Measurements from ENCODE around the gene PLXNB2.
"Not testable (repeated sequence)": the region's sequence is repeated elsewhere in the genome, so short reads cannot be mapped to it uniquely, and the experiment has no call there.

The PLXNB2 gene

DNA sequence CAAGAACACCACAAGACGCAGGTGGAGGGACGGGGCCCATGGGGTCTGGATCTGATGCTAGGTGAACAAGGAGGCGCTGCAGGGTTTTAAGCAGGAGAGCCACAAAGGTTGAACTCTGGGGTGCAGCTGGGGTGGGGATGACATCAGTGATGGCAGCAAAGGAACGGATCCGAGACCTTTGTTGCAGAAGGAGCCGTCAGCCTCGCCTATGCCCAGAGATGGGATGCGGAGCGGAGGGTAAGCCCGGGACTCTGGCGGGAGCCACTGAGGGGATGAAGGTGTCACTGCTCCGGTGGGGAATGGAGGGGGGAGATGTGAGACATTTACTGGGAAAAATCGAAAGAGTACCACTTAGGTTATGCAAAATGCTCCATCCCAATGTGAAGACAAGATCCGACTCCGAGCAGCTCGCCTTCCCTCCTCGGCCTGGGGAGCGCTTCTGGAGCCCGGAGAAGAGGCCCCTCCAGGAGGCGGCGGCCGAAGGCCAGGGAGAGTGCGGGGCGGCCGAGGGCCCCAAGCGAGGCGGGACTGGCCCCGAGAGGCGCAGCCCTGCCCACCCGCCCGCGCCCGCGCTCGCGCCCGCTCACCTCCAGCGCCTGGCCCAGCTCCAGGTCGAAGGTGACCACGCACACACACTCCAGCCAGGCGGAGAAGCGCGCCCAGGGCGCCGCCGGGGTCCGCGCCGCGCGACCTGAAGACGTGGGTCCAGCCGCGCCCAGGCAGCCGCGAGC is 18.9 kb upstream of the PLXNB2 start:
- no peak for DNase-seq

DNA sequence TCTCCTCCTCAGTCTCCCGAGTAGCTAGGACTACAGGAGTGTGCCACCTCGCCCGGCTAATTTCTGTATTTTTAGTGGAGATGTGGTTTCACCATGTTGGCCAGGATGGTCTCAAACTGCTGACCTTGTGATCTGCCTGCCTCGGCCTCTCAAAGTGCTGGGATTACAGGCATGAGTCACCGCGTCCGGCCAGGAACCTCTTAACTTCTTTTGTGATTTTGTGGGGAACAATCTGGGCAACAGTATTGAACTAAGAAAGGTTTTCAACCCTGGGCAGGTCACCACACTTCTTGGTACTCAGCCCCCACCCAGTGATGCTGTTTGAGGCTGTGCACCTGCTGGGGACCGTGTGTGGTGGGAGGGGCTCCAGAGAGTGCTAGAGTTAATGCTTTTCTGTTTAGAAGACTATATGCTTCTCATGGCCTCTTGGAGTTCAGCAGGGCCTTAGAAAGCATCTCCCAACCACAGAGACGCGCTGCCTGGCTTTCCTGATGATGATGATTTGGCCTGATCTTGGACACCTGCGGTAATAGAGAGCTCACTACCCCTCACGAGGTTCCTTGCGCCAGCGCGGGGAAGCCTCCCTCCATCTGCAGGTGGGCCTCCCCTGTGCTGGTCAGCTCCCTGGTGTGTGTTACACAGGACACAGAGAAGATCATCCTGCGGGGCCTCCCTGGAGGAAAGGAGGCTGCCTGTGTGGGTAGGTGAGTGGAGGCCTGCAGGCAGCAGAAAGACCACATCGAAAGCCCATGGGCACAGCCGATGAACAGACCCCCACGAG is 18.2 kb upstream of the PLXNB2 start:
- peak; percentile 49 for DNase-seq

DNA sequence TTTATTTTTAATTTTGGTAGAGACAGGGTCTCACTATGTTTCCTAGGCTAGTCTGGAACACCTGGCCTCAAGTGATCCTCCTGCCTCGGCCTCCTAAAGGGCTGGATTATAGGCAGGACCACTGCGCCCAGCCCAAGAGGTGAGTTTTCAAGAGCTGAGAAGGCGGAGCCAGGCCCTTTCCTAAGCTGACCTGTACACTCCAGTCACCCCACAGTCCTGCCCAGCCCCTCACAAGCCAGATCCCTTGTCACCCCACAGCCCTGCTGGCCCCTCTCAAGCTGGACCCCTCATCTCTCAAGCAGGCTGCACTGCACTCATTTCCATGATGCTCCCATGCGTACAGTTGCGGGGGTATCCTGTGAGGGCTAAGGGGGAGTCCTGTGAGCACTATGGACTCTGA is 16.5 kb upstream of the PLXNB2 start:
- no peak for DNase-seq

GRCh38 chr22:50322382-50323104 is 15.1 kb upstream of the PLXNB2 start:
- DNase-seq = not testable (repeated sequence)

DNA sequence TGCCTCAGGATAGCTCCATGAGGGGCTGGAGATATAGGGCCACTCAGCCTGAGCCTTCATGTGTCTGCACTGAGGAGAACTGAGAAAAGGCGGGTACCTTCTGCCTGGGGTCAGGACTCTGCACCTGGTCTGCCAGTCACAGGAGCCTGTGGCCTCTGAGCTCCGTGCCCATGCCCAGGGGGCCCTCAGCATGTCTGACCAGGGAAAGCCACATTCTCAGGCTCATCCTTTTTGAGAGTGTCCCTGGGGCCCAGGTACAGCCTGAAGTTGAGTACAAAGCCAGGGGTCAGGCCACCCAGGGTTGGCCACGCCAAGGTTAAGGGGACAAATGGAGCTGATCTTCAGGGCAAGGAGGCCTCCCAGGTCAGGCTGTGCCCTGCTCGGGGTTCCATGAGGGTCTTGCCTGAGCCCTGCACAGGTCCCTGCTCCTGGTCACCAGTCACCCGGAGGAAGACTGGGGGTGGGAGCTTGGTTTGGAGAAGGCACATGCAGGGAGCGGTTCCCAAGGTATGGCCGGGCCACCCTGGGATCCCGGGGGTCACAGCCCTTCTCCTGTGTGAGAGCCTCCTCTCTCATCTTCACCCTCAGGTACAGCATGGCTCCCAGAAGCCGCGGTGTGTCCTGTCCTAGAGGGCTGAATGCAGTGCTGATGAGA is 13.4 kb upstream of the PLXNB2 start:
- DNase-seq = no peak

GRCh38 chr22:50320116-50320515 is 12.7 kb upstream of the PLXNB2 start:
- DNase-seq = no peak

DNA sequence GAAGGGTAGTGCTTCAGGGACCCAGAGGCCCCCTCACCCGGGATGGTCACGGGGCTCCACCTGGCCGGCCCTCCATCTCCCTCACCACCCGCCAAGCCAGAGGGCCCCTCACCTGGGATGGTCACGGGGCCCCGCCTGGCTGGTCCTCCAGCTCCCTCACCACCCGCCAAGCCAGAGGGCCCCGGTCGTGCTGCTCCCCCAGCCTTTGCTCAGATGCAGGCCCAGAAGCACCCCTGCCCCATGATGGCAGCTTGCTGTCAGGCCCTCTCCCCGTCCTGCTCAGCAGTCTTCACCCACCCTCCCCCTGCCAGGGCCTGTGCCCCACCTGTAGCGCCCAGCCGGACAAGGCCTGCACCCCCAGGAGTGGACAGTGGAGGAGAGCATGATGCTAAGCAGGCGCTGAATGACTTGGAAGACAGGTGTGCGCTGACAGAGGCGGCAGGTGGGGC is 12.1 kb upstream of the PLXNB2 start:
- no peak for DNase-seq

DNA sequence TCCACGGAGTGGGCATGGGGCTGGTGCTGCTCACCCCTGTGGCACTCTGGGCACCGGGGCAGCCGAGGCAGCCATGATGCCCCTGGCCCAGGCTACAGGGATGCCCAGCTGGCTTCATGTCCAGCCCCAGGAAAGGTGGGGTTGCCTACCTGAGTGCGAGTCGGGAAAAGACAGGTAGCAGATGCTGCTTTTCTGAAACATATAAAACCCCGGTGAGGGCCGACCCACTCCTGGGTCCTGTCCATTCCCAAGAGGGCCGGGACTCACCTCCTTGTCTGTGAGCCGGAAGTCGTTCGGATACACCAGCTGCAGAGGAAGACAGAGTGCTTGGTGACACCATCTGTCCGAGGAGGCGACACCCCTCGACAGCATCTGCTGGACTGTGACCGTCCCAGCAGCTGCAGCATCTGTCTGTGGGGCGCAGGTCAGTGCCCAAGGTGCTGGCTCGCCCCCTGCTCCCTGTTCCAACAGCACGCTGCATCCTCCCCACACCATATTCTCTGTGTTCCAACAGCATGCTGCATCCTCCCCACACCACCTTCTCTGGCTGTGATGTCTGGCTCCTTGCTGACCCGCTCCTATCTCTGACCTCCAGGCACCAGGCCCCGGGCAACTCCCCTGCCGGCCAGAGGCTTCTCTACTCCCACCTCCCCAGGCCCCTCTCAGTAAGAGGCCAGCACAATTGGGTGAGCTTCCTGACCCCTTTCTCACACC is 11.4 kb upstream of the PLXNB2 start:
- no peak for DNase-seq

DNA sequence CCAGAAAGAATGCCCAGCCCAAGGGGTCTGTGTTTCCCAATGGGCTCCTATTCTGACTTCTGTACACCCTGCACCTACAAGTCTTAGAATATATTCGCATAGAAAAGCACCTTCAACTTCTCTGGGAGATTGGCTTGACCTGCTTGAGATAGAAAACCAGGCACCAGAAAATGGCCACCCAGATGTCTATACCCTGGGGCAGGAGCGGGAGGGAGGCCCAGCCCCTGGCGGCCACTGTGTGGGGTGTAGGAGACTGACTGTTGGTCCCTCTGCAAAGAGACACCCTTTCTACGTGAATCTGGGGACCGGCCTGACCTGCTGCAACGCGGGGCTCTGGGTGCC is 10.9 kb upstream of the PLXNB2 start:
- DNase-seq = no peak

DNA sequence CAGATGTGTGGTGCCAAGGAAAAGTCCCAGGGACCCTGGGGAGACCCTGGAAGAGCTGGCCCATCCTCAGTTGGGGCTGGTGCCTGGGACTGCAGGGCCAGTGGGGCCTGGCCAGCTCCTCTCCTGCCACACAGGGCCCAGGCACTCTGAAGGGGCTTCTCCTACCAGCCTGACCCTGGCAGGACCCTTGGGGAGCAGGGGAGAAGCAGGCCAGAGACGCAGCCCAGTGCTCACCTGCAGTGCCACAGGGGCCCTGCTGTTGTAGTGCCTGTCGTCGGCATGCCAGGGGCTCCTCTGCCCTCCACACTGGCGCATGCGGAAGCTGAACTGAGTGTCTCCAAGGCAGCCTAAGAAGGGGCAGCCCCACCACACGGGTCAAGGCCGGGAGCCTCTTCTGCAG is 10.2 kb upstream of the PLXNB2 start:
- no peak for DNase-seq

DNA sequence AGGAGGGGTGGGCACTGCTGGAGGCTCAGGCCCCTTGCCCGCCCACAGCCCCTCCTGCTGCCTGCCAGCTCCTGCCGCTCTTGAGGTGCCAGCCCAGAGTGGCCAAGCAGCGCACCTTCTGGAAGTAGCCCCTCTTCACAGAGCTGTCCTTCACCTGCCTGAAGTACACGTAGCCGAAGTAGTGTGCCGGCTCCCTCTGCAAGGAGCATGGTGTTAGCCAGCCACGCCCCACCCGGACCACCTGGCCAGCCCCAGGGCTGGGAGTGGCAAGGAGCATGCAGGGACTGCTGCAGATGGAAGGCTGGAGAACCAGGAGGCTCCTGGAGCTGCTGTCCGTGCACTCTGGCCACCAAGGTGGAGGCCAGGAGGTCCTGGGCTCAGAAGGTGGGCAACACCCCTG is 9.7 kb upstream of the PLXNB2 start:
- no peak for DNase-seq

GRCh38 chr22:50316114-50317065 is 8.9 kb upstream of the PLXNB2 start:
- DNase-seq = no peak

DNA sequence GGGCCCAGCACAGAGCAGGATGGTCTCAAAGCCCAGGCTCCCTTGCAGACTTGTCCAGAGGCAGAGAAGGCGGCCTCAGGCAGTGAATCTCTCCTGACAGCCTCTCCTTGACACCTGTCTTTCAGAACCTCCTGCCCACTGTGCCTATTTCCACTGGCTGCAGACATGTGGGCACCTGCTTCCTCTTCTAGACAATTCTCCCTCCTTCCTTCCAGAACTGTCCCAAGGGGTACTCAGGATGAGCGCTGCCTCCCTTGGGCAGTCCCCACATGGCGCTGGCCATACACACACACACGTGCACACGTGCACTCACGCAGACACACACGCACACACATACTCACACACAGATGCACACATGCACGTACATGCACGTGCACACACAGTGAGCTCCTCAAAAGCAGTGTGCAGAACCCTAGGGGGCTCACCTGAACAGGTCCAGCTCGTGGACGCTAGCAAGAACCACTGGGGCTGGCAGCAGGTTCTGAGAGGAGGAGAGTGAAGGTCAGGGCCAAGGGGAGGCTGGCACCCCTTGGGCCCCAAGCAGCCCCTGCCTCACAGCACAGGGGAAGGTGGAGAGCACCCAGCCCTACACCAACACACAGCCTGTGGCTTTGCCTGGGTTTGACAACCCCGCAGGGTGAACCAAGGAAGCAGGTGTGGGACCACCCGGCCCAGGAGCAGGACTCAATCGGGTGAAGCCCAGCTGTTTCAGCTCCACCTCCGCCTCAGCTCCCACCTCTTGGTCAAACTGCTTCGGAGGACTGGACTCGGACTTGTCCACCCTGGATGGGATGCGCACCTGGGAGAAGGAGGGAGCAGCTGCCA is 8.1 kb upstream of the PLXNB2 start:
- DNase-seq = no peak

DNA sequence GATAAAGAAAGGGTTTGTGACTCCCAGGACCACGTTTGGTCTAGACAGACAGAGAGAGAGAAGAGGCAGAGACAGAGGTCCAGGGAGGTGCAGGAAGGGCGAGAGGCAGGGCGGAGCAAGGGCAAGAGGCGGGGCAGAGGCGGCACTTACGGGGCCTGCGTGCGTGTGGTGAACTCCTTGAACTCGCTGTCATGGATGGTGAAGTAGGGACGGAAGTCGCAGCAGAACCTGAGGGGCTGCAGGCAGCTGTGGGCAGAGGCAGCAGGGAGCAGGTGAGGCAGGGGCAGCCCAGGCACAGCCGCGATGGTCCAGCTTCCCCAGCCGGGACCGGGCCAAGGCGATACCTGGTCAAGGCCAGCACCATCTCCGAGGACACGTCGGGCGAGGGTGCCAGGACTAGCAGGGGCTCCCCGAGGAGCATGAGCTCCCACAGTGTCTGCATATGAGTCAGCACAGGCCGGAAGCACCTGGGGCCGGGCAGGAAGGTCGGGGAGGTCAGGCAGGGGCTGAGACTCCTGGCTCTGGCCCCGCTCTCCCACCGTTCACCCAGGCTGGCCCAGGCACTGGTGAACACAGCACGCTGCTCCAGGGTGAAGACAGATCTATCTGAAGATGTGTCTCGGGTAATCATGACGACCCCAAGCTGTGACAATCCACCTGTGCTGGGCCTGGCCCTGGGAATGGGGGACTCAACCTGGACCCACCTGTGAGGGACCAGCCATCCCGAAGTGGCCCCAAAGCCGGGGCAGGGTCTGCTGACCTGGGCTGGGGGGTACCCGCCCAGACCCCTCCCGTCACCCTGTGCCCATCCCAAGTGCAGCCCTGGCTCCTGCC is 7.2 kb upstream of the PLXNB2 start:
- DNase-seq = peak; percentile 77

DNA sequence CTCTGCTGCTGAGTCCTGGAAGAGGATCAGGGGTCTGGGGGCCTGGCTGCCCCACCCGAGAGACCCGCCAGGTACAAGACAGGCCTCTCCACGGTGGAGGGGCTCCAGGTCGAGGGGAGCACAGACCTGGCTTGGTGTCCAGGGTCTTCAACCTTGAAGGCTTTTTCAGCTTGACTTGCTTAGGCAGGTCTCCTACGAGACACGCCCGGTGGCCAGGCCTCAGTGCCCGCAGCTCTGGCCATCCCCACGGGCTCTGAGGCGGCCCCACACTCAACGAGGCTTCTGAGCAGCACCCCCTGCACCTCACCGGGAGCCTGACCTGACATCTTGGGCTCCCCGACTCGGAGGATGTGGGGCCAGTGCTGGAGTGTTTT is 6.6 kb upstream of the PLXNB2 start:
- no peak for DNase-seq

DNA sequence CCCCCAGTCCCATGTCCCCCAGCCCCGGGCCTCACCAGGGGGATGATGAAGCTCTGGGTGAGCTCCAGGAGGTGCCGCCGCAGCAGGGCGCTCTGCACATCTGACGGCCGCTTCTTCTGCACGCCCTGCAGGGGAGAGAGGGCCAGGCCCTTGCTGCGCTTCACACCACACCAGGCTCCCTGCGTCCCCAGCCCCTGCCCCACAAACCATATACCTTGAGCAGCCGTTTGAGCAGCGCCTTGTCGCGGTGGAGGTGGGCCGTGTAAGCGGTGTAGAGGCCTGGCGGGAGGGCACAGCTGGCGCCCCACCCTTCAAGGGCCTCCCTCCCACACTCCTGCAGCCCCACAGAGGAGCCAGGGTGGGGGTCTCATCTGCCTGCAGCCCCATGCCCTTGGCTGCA is 6.2 kb upstream of the PLXNB2 start:
- DNase-seq = no peak

DNA sequence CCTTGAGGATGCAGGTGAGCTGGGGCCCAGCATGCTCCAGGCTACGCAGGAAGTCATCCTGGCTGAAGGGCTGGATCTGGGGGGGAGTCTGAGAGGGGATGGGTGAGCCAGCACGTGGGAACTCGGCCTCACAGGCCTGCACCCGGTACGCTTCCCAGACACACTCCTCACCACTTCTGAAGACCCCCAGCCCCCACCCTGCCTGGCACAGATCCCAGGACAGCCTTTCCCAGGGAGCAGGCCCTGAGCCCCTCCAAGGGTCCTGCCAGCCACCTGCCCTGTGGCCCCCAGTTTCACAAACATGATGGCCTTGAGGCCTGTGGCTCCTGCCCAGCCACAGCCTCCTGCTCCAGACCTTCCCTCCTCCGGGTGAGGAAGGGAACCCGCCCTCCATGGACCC is 5.6 kb upstream of the PLXNB2 start:
- no peak for DNase-seq

DNA sequence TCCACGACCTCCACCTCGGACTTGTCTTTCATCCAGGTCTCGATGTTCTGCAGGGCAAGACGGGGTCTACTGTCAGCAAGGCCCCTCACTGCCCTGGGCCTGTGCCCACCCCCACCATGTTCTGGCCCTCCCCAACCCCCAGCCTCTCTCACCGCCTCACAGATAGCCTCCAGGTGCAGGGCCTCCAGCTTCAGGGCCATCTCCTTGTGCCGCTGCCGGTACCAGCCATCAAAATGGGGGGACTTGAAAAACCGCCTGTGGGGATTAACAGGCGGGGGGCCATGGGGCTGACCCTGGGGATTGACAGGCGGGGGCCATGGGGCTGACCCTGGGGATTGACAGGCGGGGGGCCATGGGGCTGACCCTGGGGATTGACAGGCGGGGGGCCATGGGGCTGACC is 4.9 kb upstream of the PLXNB2 start:
- DNase-seq = no peak

DNA sequence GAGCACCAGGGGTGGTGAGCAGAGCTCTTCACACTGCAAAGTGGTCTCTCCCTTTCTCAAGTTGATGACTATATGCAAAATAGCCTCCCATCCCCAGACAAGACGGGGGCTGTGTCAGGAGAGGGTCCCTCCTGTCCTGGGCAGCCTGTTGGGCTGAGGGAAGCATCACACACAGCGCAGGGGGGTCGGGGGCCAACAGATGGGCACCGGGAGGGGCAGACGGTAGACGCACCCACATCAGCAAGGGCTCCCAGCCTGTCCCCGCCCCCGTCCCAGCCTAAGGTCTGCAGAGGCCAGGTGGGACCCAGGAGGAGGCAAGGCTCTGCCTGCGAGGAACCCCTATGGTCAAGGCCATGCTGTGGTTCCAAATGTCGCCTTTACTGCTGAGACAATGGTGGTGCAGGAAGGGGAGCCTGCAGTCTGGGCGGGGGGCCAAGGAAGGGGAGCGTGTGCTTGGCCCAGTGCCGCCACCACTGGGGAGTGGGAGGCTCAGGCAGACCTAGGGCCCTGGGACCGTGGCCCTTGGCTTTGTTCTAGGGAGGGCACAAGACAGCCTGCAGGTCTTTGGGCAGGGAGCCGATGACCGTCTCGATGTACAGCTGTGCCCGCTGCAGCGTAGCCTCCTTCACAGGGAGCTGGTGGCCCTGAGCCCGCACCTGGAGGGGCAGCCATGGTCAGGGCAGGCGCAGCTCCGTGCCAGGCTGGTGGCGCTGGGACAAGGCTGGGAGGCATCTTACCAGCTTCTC is 4.3 kb upstream of the PLXNB2 start:
- DNase-seq = no peak
